IPS DF 6.9 (cell line): ENCODE data around the gene GNAI1.

ENCODE experiments used
- DNase-seq: peaks from one replicate; pipeline ENCODE4 v3.0.0-alpha.2; 2013; ENCODE audit warnings: low read depth, low spot score
- H3K27ac ChIP-seq: one replicate; pipeline ENCODE4 v1.5.1; 2013; ENCODE audit warnings: low read length, control low read depth
- H3K27me3 ChIP-seq: 2 replicates; pipeline ENCODE4 v1.6.1; 2013; ENCODE audit warnings: mild to moderate bottlenecking, low read length; ENCODE audit not compliant: control insufficient read depth, insufficient read depth
- H3K36me3 ChIP-seq: 2 replicates; pipeline ENCODE4 v1.6.1; 2013; ENCODE audit warnings: low read length; ENCODE audit not compliant: control insufficient read depth, insufficient read depth
- H3K4me1 ChIP-seq: 2 replicates; pipeline ENCODE4 v1.6.1; 2013; ENCODE audit warnings: low read length; ENCODE audit not compliant: control insufficient read depth, insufficient read depth
- H3K4me3 ChIP-seq: 2 replicates; pipeline ENCODE4 v1.5.1; 2013; ENCODE audit warnings: mild to moderate bottlenecking, low read length
- H3K9me3 ChIP-seq: 2 replicates; pipeline ENCODE4 v1.6.1; 2013; ENCODE audit warnings: low read length, inconsistent platforms; ENCODE audit not compliant: control insufficient read depth, insufficient read depth
- WGBS: extraction: QIAGEN DNeasy Blood & Tissue Kit; methylation state at CpG from one replicate; pipeline ENCODE4 v1.1.7; 2013; ENCODE audit warnings: mixed read lengths, missing lambda C conversion rate; ENCODE audit not compliant: insufficient read length, insufficient coverage; 5-methylcytosine and 5-hydroxymethylcytosine counted together

The GNAI1 gene

GRCh38 chr7:80105701-80106408, 28.8 kb upstream of the GNAI1 start:
- DNase-seq: no peak
- no peaks in the 10 kb centered on the region for H3K27me3 ChIP-seq
- H3K9me3 ChIP-seq: no peaks in the 10 kb centered on the region
- no peaks in the 10 kb centered on the region for H3K4me1 ChIP-seq
- H3K4me3 ChIP-seq: no peak overlapping the region
- no peak overlapping the region for H3K27ac ChIP-seq
- no peaks in the 10 kb centered on the region for H3K36me3 ChIP-seq
- no CpG with 5 or more reads among the region's 3 CpGs for WGBS

GRCh38 chr7:80106498-80107113, 28.0 kb upstream of the GNAI1 start:
- Histone ChIP-seq H3K36me3 (no peaks in the 10 kb centered on the region), H3K4me3 (no peak overlapping the region), H3K27me3 (no peaks in the 10 kb centered on the region), H3K4me1 (no peaks in the 10 kb centered on the region), H3K9me3 (no peaks in the 10 kb centered on the region), H3K27ac (no peak overlapping the region)
- no CpG with 5 or more reads among the region's 2 CpGs for WGBS
- no peak for DNase-seq

GRCh38 chr7:80107278-80107677, 27.4 kb upstream of the GNAI1 start:
- Histone ChIP-seq H3K36me3 (no peaks in the 10 kb centered on the region), H3K27ac (no peak overlapping the region), H3K27me3 (no peaks in the 10 kb centered on the region), H3K4me3 (no peak overlapping the region), H3K9me3 (no peaks in the 10 kb centered on the region), H3K4me1 (no peaks in the 10 kb centered on the region)
- DNase-seq: no peak
- WGBS: no CpG with 5 or more reads among the region's 1 CpG

- DNase-seq: no peak
- Histone ChIP-seq H3K4me3 (no peak overlapping the region), H3K27ac (no peak overlapping the region), H3K27me3 (no peaks in the 10 kb centered on the region), H3K4me1 (no peaks in the 10 kb centered on the region), H3K9me3 (no peaks in the 10 kb centered on the region), H3K36me3 (no peaks in the 10 kb centered on the region)
- WGBS: no CpG with 5 or more reads among the region's 5 CpGs
Measured at GRCh38 chr7:80110376-80110775, 24.3 kb upstream of the GNAI1 start.

GRCh38 chr7:80114159-80114558, 20.5 kb upstream of the GNAI1 start:
- H3K4me1 ChIP-seq: no peaks in the 10 kb centered on the region
- H3K36me3 ChIP-seq: no peaks in the 10 kb centered on the region
- H3K27me3 ChIP-seq: no peaks in the 10 kb centered on the region
- DNase-seq: no peak
- H3K9me3 ChIP-seq: no peaks in the 10 kb centered on the region
- H3K27ac ChIP-seq: no peak overlapping the region
- no CpG with 5 or more reads among the region's 4 CpGs for WGBS
- no peak overlapping the region for H3K4me3 ChIP-seq

- H3K4me3 ChIP-seq: no peak overlapping the region
- H3K27ac ChIP-seq: no peak overlapping the region
- no peaks in the 10 kb centered on the region for H3K9me3 ChIP-seq
- H3K4me1 ChIP-seq: no peaks in the 10 kb centered on the region; the same call in 1 of the 2 replicates
- no peaks in the 10 kb centered on the region for H3K36me3 ChIP-seq
- DNase-seq: no peak
- WGBS: no CpG with 5 or more reads among the region's 4 CpGs
- H3K27me3 ChIP-seq: peaks cover 11% of the 10 kb centered on the region; the same call in 1 of the 2 replicates
Measured at GRCh38 chr7:80124526-80125264, 9.9 kb upstream of the GNAI1 start.

- H3K27me3 ChIP-seq: peaks cover 11% of the 10 kb centered on the region; the same call in 1 of the 2 replicates
- no peak overlapping the region for H3K4me3 ChIP-seq
- H3K27ac ChIP-seq: no peak overlapping the region
- H3K4me1 ChIP-seq: no peaks in the 10 kb centered on the region; the same call in 1 of the 2 replicates
- H3K9me3 ChIP-seq: no peaks in the 10 kb centered on the region
- H3K36me3 ChIP-seq: no peaks in the 10 kb centered on the region
- no CpG with 5 or more reads among the region's 1 CpG for WGBS
- no peak for DNase-seq
Measured at GRCh38 chr7:80127412-80128160, 7.0 kb upstream of the GNAI1 start.

- H3K4me3 ChIP-seq: no peak overlapping the region
- no peaks in the 10 kb centered on the region; the same call in 1 of the 2 replicates for H3K4me1 ChIP-seq
- no peaks in the 10 kb centered on the region for H3K36me3 ChIP-seq
- no peaks in the 10 kb centered on the region for H3K9me3 ChIP-seq
- H3K27ac ChIP-seq: no peak overlapping the region
- WGBS: no CpG with 5 or more reads among the region's 3 CpGs
- DNase-seq: no peak
- peaks cover 11% of the 10 kb centered on the region; the same call in 1 of the 2 replicates for H3K27me3 ChIP-seq
Measured at GRCh38 chr7:80128918-80129317, 5.7 kb upstream of the GNAI1 start.

GRCh38 chr7:80129785-80130184, 4.8 kb upstream of the GNAI1 start:
- Histone ChIP-seq H3K27me3 (peaks cover 11% of the 10 kb centered on the region; the same call in 1 of the 2 replicates), H3K4me1 (no peaks in the 10 kb centered on the region; the same call in 1 of the 2 replicates), H3K27ac (no peak overlapping the region), H3K9me3 (no peaks in the 10 kb centered on the region), H3K4me3 (no peak overlapping the region), H3K36me3 (no peaks in the 10 kb centered on the region)
- no peak for DNase-seq
